Ishikawa (cell line): ENCODE data around the gene TMEM255B.
A peak's percentile ranks its signal among the peaks of the same experiment; 100 is the strongest.

ENCODE experiments used
- CEBPB ChIP-seq: IDR thresholded peaks from 2 replicates; pipeline ENCODE4 v1.6.1; 2012
- CREB1 ChIP-seq: IDR thresholded peaks from 2 replicates; pipeline ENCODE4 v1.6.1; 2012; ENCODE audit warnings: low read depth
- EGR1 ChIP-seq: IDR thresholded peaks from 2 replicates; pipeline ENCODE4 v1.6.1; 2012
- EP300 ChIP-seq: IDR thresholded peaks from 2 replicates; pipeline ENCODE4 v1.6.1; 2012; ENCODE audit warnings: borderline replicate concordance
- FOXM1 ChIP-seq: IDR thresholded peaks from 2 replicates; pipeline ENCODE4 v1.6.1; 2012; ENCODE audit warnings: low read depth, borderline replicate concordance
- NFIC ChIP-seq: IDR thresholded peaks from 2 replicates; pipeline ENCODE4 v1.6.1; 2012
- RAD21 ChIP-seq: IDR thresholded peaks from 2 replicates; pipeline ENCODE4 v1.6.1; 2012; ENCODE audit warnings: low read depth
- TAF1 ChIP-seq: IDR thresholded peaks from 2 replicates; pipeline ENCODE4 v1.6.1; 2012; ENCODE audit warnings: low read depth, mild to moderate bottlenecking
- TCF12 ChIP-seq: IDR thresholded peaks from 2 replicates; pipeline ENCODE4 v1.6.1; 2012; ENCODE audit warnings: low read depth
- TEAD4 ChIP-seq: IDR thresholded peaks from 2 replicates; pipeline ENCODE4 v1.6.1; 2012
- YY1 ChIP-seq: IDR thresholded peaks from 2 replicates; pipeline ENCODE4 v1.6.1; 2012; ENCODE audit warnings: low read depth
- ZBTB7A ChIP-seq: IDR thresholded peaks from 2 replicates; pipeline ENCODE4 v1.6.1; 2012; ENCODE audit warnings: low read depth
- TF ChIP-seq, protein P1 (sequence below): IDR thresholded peaks from 2 replicates; pipeline ENCODE4 v1.6.1; 2012
- TF ChIP-seq, protein P2 (sequence below): IDR thresholded peaks from 2 replicates; pipeline ENCODE4 v1.6.1; 2012; ENCODE audit warnings: low read depth, mild to moderate bottlenecking
- TF ChIP-seq, protein P3 (sequence below): IDR thresholded peaks from 2 replicates; pipeline ENCODE4 v1.6.1; 2012

The TMEM255B gene

DNA sequence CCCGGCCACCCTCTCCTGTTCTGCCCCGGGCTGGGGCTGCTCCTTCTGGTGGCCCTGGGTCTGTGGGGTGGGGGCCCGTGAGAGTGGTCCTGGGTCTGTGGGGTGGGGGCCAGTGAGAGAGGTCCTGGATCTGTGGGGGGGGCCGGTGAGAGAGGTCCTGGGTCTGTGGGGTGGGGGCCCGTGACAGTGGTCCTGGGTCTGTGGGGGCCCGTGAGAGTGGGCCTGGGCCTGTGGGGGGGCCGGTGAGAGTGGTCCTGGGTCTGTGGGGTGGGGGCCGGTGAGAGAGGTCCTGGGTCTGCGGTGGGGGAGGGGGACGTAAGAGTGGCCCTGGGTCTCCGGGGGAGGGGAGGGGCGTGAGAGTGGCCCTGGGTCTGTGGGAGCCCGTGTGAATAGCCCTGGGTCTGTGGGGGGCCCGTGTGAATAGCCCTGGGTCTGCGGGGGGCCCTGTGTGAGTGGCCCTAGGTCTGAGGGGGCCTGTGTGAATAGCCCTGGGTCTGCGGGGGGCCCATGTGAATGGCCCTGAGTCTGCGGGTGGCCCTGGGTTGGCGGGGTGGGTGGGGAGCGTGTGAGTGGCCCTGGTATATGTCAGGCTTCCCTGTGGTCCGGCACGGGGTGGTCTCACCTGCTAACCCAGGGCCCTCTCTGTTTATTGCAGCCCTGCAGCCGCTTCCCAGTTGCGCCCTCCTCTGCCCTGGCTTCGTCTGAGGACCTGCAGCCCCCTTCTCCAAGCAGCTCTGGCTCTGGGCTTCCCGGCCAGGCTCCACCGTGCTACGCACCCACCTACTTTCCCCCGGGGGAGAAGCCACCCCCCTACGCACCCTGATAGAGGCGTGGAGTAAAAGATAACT lies 52.3 kb downstream of the TMEM255B start:
- TF ChIP-seq ZBTB7A: no peak
- no peak for TF ChIP-seq TAF1
- TF ChIP-seq EP300: no peak
- no peak for TF ChIP-seq YY1
- TF ChIP-seq, protein P1, sequence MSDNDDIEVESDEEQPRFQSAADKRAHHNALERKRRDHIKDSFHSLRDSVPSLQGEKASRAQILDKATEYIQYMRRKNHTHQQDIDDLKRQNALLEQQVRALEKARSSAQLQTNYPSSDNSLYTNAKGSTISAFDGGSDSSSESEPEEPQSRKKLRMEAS: no peak
- no peak for TF ChIP-seq TCF12
- TF ChIP-seq CEBPB: no peak
- TF ChIP-seq RAD21: no peak
- no peak for TF ChIP-seq NFIC
- TF ChIP-seq EGR1: no peak
- TF ChIP-seq, protein P2, sequence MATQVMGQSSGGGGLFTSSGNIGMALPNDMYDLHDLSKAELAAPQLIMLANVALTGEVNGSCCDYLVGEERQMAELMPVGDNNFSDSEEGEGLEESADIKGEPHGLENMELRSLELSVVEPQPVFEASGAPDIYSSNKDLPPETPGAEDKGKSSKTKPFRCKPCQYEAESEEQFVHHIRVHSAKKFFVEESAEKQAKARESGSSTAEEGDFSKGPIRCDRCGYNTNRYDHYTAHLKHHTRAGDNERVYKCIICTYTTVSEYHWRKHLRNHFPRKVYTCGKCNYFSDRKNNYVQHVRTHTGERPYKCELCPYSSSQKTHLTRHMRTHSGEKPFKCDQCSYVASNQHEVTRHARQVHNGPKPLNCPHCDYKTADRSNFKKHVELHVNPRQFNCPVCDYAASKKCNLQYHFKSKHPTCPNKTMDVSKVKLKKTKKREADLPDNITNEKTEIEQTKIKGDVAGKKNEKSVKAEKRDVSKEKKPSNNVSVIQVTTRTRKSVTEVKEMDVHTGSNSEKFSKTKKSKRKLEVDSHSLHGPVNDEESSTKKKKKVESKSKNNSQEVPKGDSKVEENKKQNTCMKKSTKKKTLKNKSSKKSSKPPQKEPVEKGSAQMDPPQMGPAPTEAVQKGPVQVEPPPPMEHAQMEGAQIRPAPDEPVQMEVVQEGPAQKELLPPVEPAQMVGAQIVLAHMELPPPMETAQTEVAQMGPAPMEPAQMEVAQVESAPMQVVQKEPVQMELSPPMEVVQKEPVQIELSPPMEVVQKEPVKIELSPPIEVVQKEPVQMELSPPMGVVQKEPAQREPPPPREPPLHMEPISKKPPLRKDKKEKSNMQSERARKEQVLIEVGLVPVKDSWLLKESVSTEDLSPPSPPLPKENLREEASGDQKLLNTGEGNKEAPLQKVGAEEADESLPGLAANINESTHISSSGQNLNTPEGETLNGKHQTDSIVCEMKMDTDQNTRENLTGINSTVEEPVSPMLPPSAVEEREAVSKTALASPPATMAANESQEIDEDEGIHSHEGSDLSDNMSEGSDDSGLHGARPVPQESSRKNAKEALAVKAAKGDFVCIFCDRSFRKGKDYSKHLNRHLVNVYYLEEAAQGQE: no peak
- TF ChIP-seq FOXM1: no peak
- no peak for TF ChIP-seq CREB1
- no peak for TF ChIP-seq TEAD4
- TF ChIP-seq, protein P3, sequence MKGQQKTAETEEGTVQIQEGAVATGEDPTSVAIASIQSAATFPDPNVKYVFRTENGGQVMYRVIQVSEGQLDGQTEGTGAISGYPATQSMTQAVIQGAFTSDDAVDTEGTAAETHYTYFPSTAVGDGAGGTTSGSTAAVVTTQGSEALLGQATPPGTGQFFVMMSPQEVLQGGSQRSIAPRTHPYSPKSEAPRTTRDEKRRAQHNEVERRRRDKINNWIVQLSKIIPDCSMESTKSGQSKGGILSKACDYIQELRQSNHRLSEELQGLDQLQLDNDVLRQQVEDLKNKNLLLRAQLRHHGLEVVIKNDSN: no peak

DNA sequence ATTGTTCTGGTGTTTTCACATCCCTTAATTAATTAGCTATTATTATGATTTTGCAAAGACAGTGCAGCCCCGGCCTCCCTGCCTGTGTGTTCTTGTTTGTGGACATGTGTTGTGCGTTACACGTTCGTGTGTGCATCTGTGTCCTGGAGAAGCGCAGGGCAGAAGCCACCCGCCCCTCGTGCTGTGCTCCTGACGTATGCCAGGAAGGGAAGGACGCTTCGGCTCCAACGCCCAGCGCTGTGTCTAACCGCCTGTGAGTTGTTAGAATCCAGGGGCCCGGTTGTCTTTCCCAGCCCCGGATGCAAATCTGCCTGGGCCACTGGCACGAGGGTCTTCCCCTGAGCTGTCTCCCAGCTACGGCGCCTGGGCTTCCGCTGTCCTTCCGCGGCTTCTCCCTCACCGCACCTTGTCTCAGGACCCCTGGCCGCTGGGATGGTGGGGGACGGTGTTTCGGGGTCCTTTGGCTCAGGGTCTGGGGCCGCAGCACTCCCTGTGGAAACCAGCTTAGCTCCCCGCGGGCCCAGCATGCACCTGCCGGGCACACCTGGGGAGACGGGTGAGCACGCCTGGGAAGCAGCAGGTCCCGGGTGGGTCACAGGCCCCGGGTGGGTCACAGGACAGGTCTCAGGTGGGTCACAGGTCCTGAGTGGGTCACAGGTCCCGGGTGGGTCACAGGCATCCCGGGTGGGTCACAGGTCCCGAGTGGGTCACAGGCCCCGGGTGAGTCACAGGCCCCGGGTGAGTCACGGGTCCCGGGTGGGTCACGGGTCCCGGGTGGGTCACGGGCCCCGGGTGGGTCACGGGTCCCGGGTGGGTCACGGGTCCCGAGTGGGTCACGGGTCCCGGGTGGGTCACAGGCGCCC lies 53.4 kb downstream of the TMEM255B start:
- no peak for TF ChIP-seq CREB1
- no peak for TF ChIP-seq YY1
- TF ChIP-seq ZBTB7A: no peak
- no peak for TF ChIP-seq TAF1
- no peak for TF ChIP-seq NFIC
- no peak for TF ChIP-seq EGR1
- no peak for TF ChIP-seq RAD21
- TF ChIP-seq TEAD4: no peak
- TF ChIP-seq, protein P3: no peak
- no peak for TF ChIP-seq CEBPB
- no peak for TF ChIP-seq FOXM1

DNA sequence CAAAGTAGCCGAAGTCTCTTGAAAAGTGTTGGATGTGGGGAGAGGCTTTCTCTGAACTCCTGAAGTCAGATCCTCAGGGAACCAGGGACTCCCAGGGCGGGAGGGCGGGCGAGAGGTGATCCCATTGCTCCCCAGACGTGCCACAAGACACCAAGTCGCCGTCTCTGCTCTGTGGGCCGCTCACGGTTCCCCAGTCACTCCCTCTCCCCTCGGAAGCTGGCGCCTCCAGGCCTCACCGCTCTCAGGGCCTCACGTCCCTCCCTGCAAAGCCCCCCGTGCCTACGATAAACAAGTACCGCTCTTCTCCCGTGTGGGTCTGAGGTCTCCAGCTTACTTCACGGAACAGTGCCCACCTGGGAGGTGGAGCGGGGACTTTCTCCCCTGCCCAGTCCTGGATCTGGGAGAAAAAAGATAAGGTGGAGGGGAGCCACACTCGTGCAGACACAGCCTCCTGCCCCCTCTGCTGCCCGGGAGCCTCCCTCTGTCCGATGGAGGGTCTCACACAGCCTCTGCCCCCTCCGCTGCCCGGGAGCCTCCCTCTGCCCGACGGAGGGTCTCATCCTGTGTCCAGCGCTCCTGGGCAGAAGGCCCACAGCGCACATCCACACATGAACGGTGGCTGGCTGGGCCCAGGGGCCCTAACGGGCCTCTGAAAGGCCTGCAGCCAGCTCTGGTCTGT lies 54.2 kb downstream of the TMEM255B start:
- TF ChIP-seq CREB1 (no peak), EP300 (no peak), TCF12 (no peak)
- TF ChIP-seq, protein P3: no peak

DNA sequence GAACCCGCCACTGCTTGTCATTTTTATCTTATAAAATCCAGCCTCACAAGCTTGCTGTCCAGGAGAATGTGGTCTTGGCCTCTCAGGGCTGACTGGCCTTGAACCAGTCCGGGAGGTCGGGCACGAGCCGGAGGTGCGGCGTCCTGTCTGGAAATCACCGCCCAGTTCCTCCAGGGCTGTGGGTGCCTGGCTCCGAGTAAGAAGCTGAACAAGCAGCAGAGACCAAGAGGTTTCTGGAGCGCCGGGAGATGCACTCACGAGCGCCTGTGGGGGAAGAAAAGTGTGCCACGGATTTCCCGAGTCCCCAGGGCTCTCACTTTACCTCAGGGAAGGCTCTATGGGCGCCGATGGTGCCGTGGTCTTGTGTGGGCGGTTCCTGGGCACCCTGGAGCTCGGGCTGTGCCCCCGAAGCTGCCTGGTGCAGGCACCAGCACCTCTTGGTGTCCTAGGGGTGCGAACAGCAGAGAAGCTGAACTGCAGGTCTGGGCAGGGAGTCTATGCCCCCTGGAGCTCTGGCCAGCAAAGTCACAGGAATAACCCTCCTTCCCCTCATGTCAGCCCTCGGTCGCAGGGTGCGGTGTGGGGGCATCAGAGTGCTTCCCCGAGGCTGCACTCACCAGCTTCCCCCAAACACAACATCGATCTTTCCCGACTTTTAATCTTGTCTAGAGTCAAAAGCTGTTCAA lies 54.9 kb downstream of the TMEM255B start:
- TF ChIP-seq NFIC (no peak), ZBTB7A (no peak), RAD21 (no peak), EGR1 (no peak), TAF1 (no peak), EP300 (no peak), TCF12 (no peak), FOXM1 (no peak), YY1 (no peak), CREB1 (no peak)

DNA sequence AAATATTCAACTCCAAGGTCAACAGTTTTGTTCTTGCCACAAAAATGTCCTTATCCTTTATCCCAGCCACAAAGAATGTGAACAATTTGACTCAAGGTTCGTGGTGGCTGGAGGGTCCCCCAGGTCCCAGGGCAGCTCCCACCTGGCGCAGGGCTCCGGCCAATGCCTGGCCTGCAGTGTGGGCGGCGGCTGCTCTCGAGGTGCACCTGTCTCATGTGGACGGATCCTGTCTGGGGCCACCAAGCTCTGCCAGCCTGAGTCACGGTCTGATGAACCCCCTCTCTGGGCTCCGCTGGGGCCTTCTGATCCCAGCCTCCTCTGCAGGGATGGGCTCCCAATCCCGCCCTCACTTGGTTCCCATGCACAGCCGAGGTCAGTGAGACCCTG lies 55.4 kb downstream of the TMEM255B start:
- TF ChIP-seq TEAD4 (peak; percentile 38; the same call in 1 of the 2 replicates), TCF12 (0 out of 2 replicates have a peak, but pooled peaks have one; percentile 28), YY1 (no peak)
